ENCODE results near the gene MYO1D.
"Not testable (repeated sequence)": the region's sequence is repeated elsewhere in the genome, so short reads cannot be mapped to it uniquely, and the experiment has no call there.

MYO1D gene

DNA sequence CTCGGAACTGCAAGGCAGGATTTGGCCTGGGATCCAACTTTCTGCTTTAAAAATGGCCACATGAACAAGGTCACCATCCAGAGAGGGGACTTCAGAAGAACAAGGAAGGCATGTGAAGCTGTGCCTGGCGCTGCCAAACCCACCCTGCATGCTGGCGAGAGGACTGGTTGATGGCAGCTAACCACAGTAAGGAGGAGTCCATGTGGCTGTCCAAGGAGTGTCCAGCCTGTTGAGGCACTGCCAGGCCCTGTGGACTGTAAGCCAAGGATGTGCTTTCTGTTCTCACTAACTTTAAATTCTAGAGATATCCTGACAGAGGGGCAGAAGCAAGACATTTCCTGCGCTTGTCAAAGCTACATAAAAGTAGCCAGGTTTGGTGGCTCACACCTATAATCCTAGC lies 349.8 kb downstream of the MYO1D start:
- no peaks in the 10 kb centered on the region for H3K27me3 ChIP-seq (ENCODE audit: insufficient read depth, low read length)
- H3K9ac ChIP-seq (ENCODE audit: low read depth, low read length), result no peak overlapping the region
- no peak overlapping the region for H3K27ac ChIP-seq (ENCODE audit: low read length)
- H3K36me3 ChIP-seq (ENCODE audit: insufficient read depth, low read depth, low read length), result no peaks in the 10 kb centered on the region
- no peak overlapping the region for H3K4me3 ChIP-seq (ENCODE audit: low read length)
- H3K9me3 ChIP-seq (ENCODE audit: insufficient read depth, low read depth, low read length), result no peaks in the 10 kb centered on the region
- peaks cover 10% of the 10 kb centered on the region; the same call in 1 of the 2 replicates for H3K4me1 ChIP-seq (ENCODE audit: insufficient read depth, low read length)

DNA sequence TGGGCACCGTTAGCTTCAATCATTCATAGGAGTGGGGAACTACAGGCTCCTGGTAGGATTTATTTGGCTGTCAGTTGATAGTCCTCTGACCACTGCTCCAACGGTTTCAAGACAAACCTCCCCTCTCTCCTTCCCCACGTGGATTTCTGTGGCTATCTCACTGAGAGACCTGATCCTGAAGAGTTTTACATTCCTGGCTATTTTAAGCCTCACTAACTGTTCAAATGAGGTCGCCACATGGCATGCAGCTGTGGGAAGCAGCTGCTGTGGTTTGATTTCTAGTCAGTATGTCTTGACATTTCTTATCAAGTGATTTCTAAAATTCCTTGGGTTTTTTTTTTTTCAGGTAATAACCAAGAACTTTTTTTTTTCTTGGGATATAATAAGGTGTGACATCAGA lies 351.8 kb downstream of the MYO1D start:
- no peaks in the 10 kb centered on the region for H3K36me3 ChIP-seq (ENCODE audit: insufficient read depth, low read depth, low read length)
- H3K4me3 ChIP-seq (ENCODE audit: low read length), result no peak overlapping the region
- H3K9ac ChIP-seq (ENCODE audit: low read depth, low read length), result no peak overlapping the region
- H3K9me3 ChIP-seq (ENCODE audit: insufficient read depth, low read depth, low read length), result no peaks in the 10 kb centered on the region
- H3K27ac ChIP-seq (ENCODE audit: low read length), result no peak overlapping the region
- H3K27me3 ChIP-seq (ENCODE audit: insufficient read depth, low read length), result no peaks in the 10 kb centered on the region
- H3K4me1 ChIP-seq (ENCODE audit: insufficient read depth, low read length), result peaks cover 22% of the 10 kb centered on the region; the same call in 1 of the 2 replicates

DNA sequence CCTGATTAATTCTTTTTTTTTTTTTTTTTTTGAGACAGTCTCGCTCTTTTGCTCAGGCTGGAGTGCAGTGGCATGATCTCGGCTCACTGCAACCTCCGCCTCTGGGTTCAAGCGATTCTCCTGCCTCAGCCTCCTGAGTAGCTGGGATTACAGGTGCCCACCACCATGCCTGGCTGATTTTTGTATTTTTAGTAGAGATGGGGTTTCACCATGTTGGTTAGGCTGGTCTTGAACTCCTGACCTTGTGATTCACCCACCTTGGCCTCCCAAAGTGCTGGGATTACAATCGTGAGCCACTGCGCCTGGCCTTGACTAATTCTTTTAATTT lies 352.4 kb downstream of the MYO1D start:
- H3K9me3 ChIP-seq (ENCODE audit: insufficient read depth, low read depth, low read length); H3K4me3 ChIP-seq (ENCODE audit: low read length); H3K9ac ChIP-seq (ENCODE audit: low read depth, low read length); H3K36me3 ChIP-seq (ENCODE audit: insufficient read depth, low read depth, low read length); H3K27me3 ChIP-seq (ENCODE audit: insufficient read depth, low read length); H3K27ac ChIP-seq (ENCODE audit: low read length): not testable (repeated sequence)
- H3K4me1 ChIP-seq (ENCODE audit: insufficient read depth, low read length), result peaks cover 27% of the 10 kb centered on the region; the same call in 1 of the 2 replicates

DNA sequence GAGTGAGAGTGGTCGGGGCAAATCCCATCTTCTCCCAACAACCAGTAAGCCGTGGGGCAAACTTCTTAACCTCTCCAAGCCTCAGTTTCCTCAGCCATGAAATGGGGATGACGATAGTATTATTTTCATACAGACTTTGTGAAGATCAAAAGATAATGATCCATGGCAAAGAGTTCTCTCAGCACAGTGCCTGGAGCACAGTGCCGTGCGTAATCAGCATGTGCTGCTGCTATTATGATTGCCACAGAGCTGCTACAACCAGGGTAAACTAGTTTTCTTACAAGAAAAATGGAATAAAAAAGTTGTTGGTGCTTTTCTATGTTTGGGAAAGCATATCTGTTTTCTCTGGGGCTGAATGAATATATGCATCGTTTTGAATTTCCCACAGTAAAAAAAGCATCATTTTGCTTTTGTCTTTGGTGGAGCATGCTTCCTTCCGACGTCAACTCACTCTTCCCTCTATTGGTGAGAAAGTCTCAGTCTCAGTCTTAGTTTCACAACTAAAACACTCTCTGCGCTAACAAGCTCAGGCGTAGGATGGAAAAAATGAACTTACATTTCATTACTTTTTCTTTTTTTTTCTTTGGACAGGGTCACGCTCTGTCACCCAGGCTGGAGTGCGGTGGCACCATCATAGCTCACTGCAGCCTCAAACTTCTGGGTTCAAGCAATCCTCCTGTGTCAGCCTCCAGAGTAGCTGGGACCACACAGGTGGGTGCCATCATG lies 352.9 kb downstream of the MYO1D start:
- Histone ChIP-seq H3K27ac (ENCODE audit: low read length) (no peak overlapping the region), H3K27me3 (ENCODE audit: insufficient read depth, low read length) (no peaks in the 10 kb centered on the region), H3K4me3 (ENCODE audit: low read length) (no peak overlapping the region), H3K36me3 (ENCODE audit: insufficient read depth, low read depth, low read length) (no peaks in the 10 kb centered on the region), H3K4me1 (ENCODE audit: insufficient read depth, low read length) (peaks cover 27% of the 10 kb centered on the region; the same call in 1 of the 2 replicates), H3K9ac (ENCODE audit: low read depth, low read length) (no peak overlapping the region), H3K9me3 (ENCODE audit: insufficient read depth, low read depth, low read length) (no peaks in the 10 kb centered on the region)

DNA sequence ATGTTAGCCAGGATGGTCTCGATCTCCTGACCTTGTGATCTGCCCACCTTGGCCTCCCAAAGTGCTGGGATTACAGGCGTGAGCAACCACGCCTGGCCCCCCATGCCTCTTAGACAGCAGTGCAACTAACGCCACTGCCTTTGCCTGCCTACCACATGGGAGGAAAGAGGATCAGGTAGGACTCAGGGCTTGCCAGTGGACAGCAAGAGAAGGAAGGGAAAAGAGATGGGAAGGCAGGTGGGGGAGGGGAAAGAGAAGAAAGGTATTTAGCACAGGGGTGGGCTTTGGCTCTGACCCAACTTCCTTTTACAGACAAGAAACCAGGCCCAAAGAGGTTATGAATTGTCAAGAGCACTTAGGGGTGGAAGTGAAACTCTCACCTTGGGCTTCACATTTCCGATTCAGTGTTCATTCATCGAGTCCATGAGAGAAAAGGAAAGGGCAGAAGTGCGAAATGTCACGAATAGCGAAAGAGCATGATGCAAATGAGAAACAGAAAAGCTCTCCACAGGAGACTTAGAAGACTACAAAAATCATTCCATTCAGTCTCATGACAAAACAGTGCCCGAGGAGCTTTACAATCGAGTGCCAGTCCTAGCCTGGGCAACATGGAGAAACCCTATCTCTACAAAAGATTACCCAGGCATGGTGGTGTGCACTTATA lies 353.8 kb downstream of the MYO1D start:
- H3K27me3 ChIP-seq (ENCODE audit: insufficient read depth, low read length), result peaks cover 5% of the 10 kb centered on the region
- no peak overlapping the region for H3K4me3 ChIP-seq (ENCODE audit: low read length)
- no peak overlapping the region for H3K9ac ChIP-seq (ENCODE audit: low read depth, low read length)
- no peak overlapping the region for H3K27ac ChIP-seq (ENCODE audit: low read length)
- no peaks in the 10 kb centered on the region for H3K9me3 ChIP-seq (ENCODE audit: insufficient read depth, low read depth, low read length)
- peaks cover 32% of the 10 kb centered on the region; the same call in 1 of the 2 replicates for H3K4me1 ChIP-seq (ENCODE audit: insufficient read depth, low read length)
- no peaks in the 10 kb centered on the region for H3K36me3 ChIP-seq (ENCODE audit: insufficient read depth, low read depth, low read length)

DNA sequence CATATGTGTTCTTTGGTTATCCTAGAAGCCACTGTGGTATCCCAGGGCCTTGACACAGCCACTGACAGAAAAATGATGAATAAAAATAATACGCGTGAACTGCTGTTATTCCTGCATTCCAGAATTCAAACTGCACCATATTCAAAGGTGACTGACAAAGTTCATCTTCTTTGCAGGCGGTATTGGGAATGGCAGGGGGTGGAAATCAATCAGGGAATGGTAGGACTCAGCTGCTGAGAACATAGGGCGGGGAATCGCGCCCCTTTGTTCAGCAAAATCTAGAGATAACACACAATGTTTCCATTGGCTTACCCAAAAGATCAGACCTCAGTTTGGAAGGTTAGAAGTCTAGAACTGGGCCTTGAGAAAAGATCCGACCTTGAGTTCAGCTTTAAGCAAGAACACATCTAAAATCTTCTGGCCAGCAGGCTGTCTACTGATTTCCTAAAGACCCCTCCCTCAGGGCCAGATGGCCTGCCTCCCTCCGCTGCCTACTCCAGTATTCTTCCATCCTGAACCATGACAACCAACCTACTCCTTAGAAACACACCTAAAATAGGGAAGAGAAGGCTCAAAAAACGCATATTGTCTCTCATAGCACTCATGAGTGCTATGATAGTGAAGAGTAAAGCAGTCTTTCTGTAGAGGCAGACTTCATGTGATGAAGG lies 356.1 kb downstream of the MYO1D start:
- Histone ChIP-seq H3K27me3 (ENCODE audit: insufficient read depth, low read length) (peaks cover 6% of the 10 kb centered on the region), H3K4me1 (ENCODE audit: insufficient read depth, low read length) (peaks cover 47% of the 10 kb centered on the region; the same call in 1 of the 2 replicates), H3K36me3 (ENCODE audit: insufficient read depth, low read depth, low read length) (no peaks in the 10 kb centered on the region), H3K9me3 (ENCODE audit: insufficient read depth, low read depth, low read length) (no peaks in the 10 kb centered on the region), H3K9ac (ENCODE audit: low read depth, low read length) (peak overlapping the region; percentile 85; the same call in 1 of the 2 replicates), H3K27ac (ENCODE audit: low read length) (no peak overlapping the region), H3K4me3 (ENCODE audit: low read length) (no peak overlapping the region)

DNA sequence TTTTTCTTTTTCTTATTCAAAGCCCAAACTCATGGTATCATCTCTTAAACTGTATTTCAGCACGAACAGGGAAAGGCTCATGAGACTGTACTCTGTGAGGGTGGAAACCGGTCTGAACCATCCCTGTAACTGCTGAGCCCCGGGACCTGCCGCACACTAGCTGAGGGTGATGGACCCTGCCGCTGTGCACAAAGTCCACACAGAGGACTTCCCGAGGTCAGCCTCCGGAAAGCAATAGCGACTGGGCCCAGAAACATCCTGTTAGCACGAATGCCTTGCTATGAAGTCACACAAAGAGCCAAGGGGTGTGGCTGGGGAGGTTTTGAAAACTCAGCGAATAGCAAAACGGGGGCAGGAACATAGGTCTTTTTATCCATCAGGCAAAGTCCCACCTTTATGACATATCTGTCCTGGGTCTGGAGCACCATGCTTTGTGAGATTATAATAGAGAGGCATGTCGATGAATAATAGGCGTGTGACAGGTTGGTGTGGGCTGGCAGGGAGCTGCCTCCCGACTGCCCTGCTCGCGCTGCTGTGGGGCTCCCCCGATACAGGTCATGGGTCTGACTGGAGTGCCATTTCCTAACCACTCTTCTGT lies 356.7 kb downstream of the MYO1D start:
- peak overlapping the region; percentile 3 for H3K27ac ChIP-seq (ENCODE audit: low read length)
- peak overlapping the region; percentile 64 for H3K4me3 ChIP-seq (ENCODE audit: low read length)
- no peaks in the 10 kb centered on the region for H3K36me3 ChIP-seq (ENCODE audit: insufficient read depth, low read depth, low read length)
- no peaks in the 10 kb centered on the region for H3K9me3 ChIP-seq (ENCODE audit: insufficient read depth, low read depth, low read length)
- peaks cover 6% of the 10 kb centered on the region for H3K27me3 ChIP-seq (ENCODE audit: insufficient read depth, low read length)
- H3K4me1 ChIP-seq (ENCODE audit: insufficient read depth, low read length), result peaks cover 49% of the 10 kb centered on the region; the same call in 1 of the 2 replicates
- peak overlapping the region; percentile 85; the same call in 1 of the 2 replicates for H3K9ac ChIP-seq (ENCODE audit: low read depth, low read length)

DNA sequence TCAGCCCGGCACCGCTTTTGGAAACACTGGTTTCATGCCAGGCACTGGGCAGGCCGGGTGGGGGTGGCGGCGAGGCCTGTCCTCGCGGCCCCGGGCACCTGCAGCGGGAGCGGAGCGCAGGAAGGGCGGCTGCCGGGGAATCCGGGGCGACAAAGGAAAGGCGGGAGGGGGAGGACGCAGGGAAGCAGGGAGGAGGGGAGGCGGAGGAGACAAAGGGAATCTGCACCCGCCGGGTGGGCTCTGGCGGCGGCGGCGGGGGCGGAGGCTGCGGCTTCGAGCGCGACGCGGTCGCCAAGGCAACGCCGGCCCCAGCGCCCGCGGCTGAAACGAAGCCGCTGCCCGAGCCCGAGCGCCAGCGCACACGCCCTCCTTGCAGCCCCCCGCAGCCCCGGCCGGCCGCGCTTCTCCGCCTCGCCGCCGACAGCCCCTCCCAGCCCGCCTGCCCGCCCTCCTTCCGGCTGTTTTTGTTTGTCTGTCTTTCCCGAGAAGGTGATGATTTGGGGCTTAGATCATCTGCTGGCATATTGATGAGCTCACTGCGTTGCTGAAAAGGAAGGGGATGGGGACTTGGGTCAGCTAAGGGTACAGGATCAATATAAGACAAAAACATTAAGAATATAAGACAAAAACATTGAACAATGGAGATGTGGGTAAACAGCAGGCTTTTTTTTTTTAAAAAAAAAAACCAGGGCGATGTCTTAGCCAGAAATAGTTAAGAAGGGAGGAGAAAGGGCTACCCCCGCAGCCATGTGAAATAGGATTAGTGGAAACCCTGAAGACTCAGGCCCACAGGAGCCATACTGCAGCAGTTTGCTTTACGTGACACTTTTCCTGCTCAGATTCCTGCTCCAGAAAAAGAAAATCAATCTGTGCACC lies 357.5 kb downstream of the MYO1D start:
- Histone ChIP-seq H3K9ac (ENCODE audit: low read depth, low read length) (peak overlapping the region; percentile 85), H3K27ac (ENCODE audit: low read length) (peak overlapping the region; percentile 7), H3K4me1 (ENCODE audit: insufficient read depth, low read length) (peaks cover 52% of the 10 kb centered on the region; the same call in 1 of the 2 replicates), H3K27me3 (ENCODE audit: insufficient read depth, low read length) (peaks cover 6% of the 10 kb centered on the region), H3K4me3 (ENCODE audit: low read length) (peak overlapping the region; percentile 64), H3K9me3 (ENCODE audit: insufficient read depth, low read depth, low read length) (no peaks in the 10 kb centered on the region), H3K36me3 (ENCODE audit: insufficient read depth, low read depth, low read length) (no peaks in the 10 kb centered on the region)

DNA sequence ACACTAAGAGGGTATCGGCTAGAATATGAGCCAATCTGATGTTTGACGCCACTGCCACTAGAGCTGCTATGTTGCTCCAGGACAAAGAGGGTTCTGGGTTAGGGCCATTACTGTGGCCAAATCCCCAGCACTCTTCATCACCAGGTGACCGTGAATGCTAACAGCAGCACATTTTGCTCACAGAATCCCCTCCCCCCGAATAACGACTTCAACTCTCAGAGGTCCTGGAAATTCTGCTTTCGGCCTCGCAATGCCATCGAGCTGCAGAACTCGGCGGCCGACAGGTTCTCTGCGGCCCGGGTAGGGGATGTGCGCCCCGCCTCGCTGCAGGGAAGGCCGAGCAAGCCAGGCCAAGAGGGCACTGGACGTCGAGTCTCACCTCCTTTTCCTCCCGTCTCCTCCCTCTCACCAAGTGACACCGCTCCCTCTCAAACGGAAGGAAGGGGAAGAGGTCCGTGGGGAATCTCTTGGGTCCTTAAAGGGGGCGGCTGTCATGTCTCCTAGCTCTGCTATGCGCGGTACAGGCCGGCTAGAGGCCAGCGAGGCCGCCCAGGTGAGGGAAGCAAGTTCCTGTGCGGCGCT lies 358.2 kb downstream of the MYO1D start:
- Histone ChIP-seq H3K27me3 (ENCODE audit: insufficient read depth, low read length) (peaks cover 6% of the 10 kb centered on the region), H3K27ac (ENCODE audit: low read length) (peak overlapping the region; percentile 7), H3K9ac (ENCODE audit: low read depth, low read length) (peak overlapping the region; percentile 80), H3K4me1 (ENCODE audit: insufficient read depth, low read length) (peaks cover 48% of the 10 kb centered on the region; the same call in 1 of the 2 replicates), H3K9me3 (ENCODE audit: insufficient read depth, low read depth, low read length) (no peaks in the 10 kb centered on the region), H3K36me3 (ENCODE audit: insufficient read depth, low read depth, low read length) (no peaks in the 10 kb centered on the region), H3K4me3 (ENCODE audit: low read length) (peak overlapping the region; percentile 62)

DNA sequence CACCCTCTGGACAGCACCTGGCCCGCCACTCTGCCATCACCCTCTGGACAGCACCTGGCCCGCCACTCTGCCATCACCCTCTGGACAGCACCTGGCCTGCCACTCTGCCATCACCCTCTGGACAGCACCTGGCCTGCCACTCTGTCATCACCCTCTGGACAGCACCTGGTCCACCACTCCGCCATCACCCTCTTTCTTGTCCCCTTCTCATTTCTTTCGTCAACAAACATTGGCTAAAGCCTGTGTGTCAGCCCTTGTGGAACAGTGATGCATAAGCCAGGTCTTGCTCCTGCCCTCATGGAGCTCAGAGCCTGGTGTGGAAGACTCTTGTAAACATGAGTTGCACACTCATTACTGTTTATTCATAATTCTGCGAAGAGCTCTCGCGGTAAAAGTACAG lies 358.9 kb downstream of the MYO1D start:
- Histone ChIP-seq H3K27ac (ENCODE audit: low read length) (no peak overlapping the region), H3K4me1 (ENCODE audit: insufficient read depth, low read length) (peaks cover 42% of the 10 kb centered on the region; the same call in 1 of the 2 replicates), H3K9ac (ENCODE audit: low read depth, low read length) (peak overlapping the region; percentile 80; the same call in 1 of the 2 replicates), H3K27me3 (ENCODE audit: insufficient read depth, low read length) (peaks cover 6% of the 10 kb centered on the region), H3K4me3 (ENCODE audit: low read length) (no peak overlapping the region; the same call in 1 of the 2 replicates), H3K36me3 (ENCODE audit: insufficient read depth, low read depth, low read length) (no peaks in the 10 kb centered on the region), H3K9me3 (ENCODE audit: insufficient read depth, low read depth, low read length) (no peaks in the 10 kb centered on the region)

Measured in iPS-20b (cell line).